H9 (cell line): ENCODE measurements around the gene CCDC38. TPM values are rescaled to one million over a fixed set of nuclear protein-coding genes. Genes with fewer than 3 reads are reported as not detected.

Experiments
- DNase-seq: peaks from one replicate; pipeline ENCODE4 v3.0.0-alpha.2; 2017
- H2AFZ ChIP-seq: one replicate; pipeline ENCODE4 v1.6.1; 2013; ENCODE audit warnings: mild to moderate bottlenecking, low read length, control low read depth, moderate library complexity
- H2AK5ac ChIP-seq: 2 replicates; pipeline ENCODE4 v1.6.1; 2013; ENCODE audit warnings: low read length, control low read depth, mixed read lengths; ENCODE audit not compliant: insufficient read length
- H2BK120ac ChIP-seq: one replicate; pipeline ENCODE4 v1.6.1; 2013; ENCODE audit warnings: low read depth, mild to moderate bottlenecking, low read length, control low read depth, inconsistent platforms; ENCODE audit not compliant: poor library complexity, severe bottlenecking
- H2BK12ac ChIP-seq: 2 replicates; pipeline ENCODE4 v1.6.1; 2013; ENCODE audit warnings: low read length, control low read depth, mixed read lengths, low read depth; ENCODE audit not compliant: insufficient read length
- H2BK15ac ChIP-seq: 2 replicates; pipeline ENCODE4 v1.6.1; 2013; ENCODE audit warnings: low read depth, low read length, control low read depth
- H2BK20ac ChIP-seq: one replicate; pipeline ENCODE4 v1.6.1; 2013; ENCODE audit warnings: low read depth, mild to moderate bottlenecking, low read length, control low read depth, inconsistent platforms; ENCODE audit not compliant: poor library complexity, severe bottlenecking
- H2BK5ac ChIP-seq: 2 replicates; pipeline ENCODE4 v1.6.1; 2013; ENCODE audit warnings: low read length, control low read depth, mixed read lengths; ENCODE audit not compliant: insufficient read length
- H3K14ac ChIP-seq: 2 replicates; pipeline ENCODE4 v1.6.1; 2013; ENCODE audit warnings: low read length, control low read depth; ENCODE audit not compliant: insufficient read depth
- H3K18ac ChIP-seq: 2 replicates; pipeline ENCODE4 v1.6.1; 2013; ENCODE audit warnings: low read depth, mild to moderate bottlenecking, mixed read lengths, low read length, control low read depth; ENCODE audit not compliant: insufficient read length
- H3K23ac ChIP-seq: 2 replicates; pipeline ENCODE4 v1.6.1; 2013; ENCODE audit warnings: low read length, control low read depth, mixed read lengths, low read depth; ENCODE audit not compliant: insufficient read length
- H3K23me2 ChIP-seq: 2 replicates; pipeline ENCODE4 v1.6.1; 2013; ENCODE audit warnings: low read depth, mild to moderate bottlenecking, mixed read lengths, low read length, control low read depth; ENCODE audit not compliant: insufficient read length, poor library complexity, severe bottlenecking
- H3K27ac ChIP-seq: 2 replicates; pipeline ENCODE4 v1.5.1; 2013; ENCODE audit warnings: low read length, control low read depth, mixed read lengths, low read depth; ENCODE audit not compliant: insufficient read length
- H3K27me3 ChIP-seq: 2 replicates; pipeline ENCODE4 v1.6.1; 2013; ENCODE audit warnings: low read length, control low read depth, inconsistent platforms; ENCODE audit not compliant: insufficient read depth
- H3K4ac ChIP-seq: 2 replicates; pipeline ENCODE4 v1.6.1; 2013; ENCODE audit warnings: low read depth, mild to moderate bottlenecking, control low read depth, inconsistent platforms, low read length, moderate library complexity
- H3K4me1 ChIP-seq: 2 replicates; pipeline ENCODE4 v1.6.1; 2013; ENCODE audit warnings: low read length, control low read depth, inconsistent platforms; ENCODE audit not compliant: insufficient read depth
- H3K4me2 ChIP-seq: 2 replicates; pipeline ENCODE4 v1.6.1; 2013; ENCODE audit warnings: low read length, control low read depth, mixed read lengths; ENCODE audit not compliant: insufficient read length, insufficient read depth
- H3K56ac ChIP-seq: 2 replicates; pipeline ENCODE4 v1.6.1; 2013; ENCODE audit warnings: low read depth, mild to moderate bottlenecking, mixed read lengths, low read length, control low read depth; ENCODE audit not compliant: insufficient read length
- H3K79me1 ChIP-seq: 2 replicates; pipeline ENCODE4 v1.6.1; 2013; ENCODE audit warnings: low read depth, mild to moderate bottlenecking, moderate library complexity, low read length, control low read depth, inconsistent platforms; ENCODE audit not compliant: insufficient read depth, poor library complexity, severe bottlenecking
- H3K79me2 ChIP-seq: 2 replicates; pipeline ENCODE4 v1.6.1; 2013; ENCODE audit warnings: low read length, control low read depth, inconsistent platforms; ENCODE audit not compliant: insufficient read depth
- H3K9ac ChIP-seq: 2 replicates; pipeline ENCODE4 v1.6.1; 2013; ENCODE audit warnings: low read length, control low read depth, mixed read lengths; ENCODE audit not compliant: insufficient read length; ENCODE audit errors: extremely low read depth
- H3K9me3 ChIP-seq: one replicate; pipeline ENCODE4 v1.6.1; 2013; ENCODE audit warnings: low read depth, low read length, inconsistent platforms; ENCODE audit not compliant: control insufficient read depth
- H3T11ph ChIP-seq: one replicate; pipeline ENCODE4 v1.6.1; 2013; ENCODE audit warnings: mild to moderate bottlenecking, low read length, control low read depth, inconsistent platforms
- H4K20me1 ChIP-seq: one replicate; pipeline ENCODE4 v1.6.1; 2013; ENCODE audit not compliant: control insufficient read depth, insufficient read length, insufficient read depth
- H4K5ac ChIP-seq: 2 replicates; pipeline ENCODE4 v1.6.1; 2013; ENCODE audit warnings: low read depth, mild to moderate bottlenecking, mixed read lengths, low read length, control low read depth; ENCODE audit not compliant: insufficient read length
- H4K8ac ChIP-seq: replicated peaks from 2 replicates; pipeline ENCODE4 v1.6.1; 2013; ENCODE audit warnings: low read length, control low read depth, mixed read lengths, low read depth; ENCODE audit not compliant: insufficient read length
- H4K91ac ChIP-seq: 2 replicates; pipeline ENCODE4 v1.6.1; 2013; ENCODE audit warnings: low read depth, mild to moderate bottlenecking, moderate library complexity, mixed read lengths, low read length, control low read depth; ENCODE audit not compliant: insufficient read length
- H3K27ac Mint-ChIP-seq, 3 experiments: 2 replicates in 2 of 3; 3 replicates in 1 of 3; pipeline ENCODE4 v1.8.0; 2020 to 2021; ENCODE audit warnings: mixed read lengths in 3 of 3, mild to moderate bottlenecking in 1 of 3, moderate library complexity in 1 of 3
- H3K27me3 Mint-ChIP-seq: 2 replicates; pipeline ENCODE4 v1.8.0; 2021; ENCODE audit warnings: low read depth, mild to moderate bottlenecking, moderate library complexity, mixed read lengths
- H3K36me3 Mint-ChIP-seq, 3 experiments: 2 replicates in 2 of 3; 3 replicates in 1 of 3; pipeline ENCODE4 v1.8.0; 2020 to 2021; ENCODE audit warnings: low read depth in 3 of 3, mixed read lengths in 3 of 3; ENCODE audit not compliant: insufficient read depth in 1 of 3
- H3K4me1 Mint-ChIP-seq, 2 experiments: 2 replicates each; pipeline ENCODE4 v1.8.0; 2020; ENCODE audit warnings: mixed read lengths in 2 of 2
- H3K4me3 Mint-ChIP-seq, 2 experiments: 2 replicates in 1 of 2; 3 replicates in 1 of 2; pipeline ENCODE4 v1.8.0; 2020 to 2021; ENCODE audit warnings: mild to moderate bottlenecking in 2 of 2, mixed read lengths in 2 of 2, moderate library complexity in 1 of 2
- H3K9me3 Mint-ChIP-seq, 2 experiments: 2 replicates in 1 of 2; 3 replicates in 1 of 2; pipeline ENCODE4 v1.8.0; 2020; ENCODE audit warnings: mild to moderate bottlenecking in 2 of 2, mixed read lengths in 2 of 2, moderate library complexity in 1 of 2
- CTCF ChIP-seq: fragments of 200-600 bp; sonication (generic); conservative IDR thresholded peaks from 3 replicates; pipeline ENCODE4 v1.8.0; 2021; ENCODE audit warnings: antibody characterized with exemption, mild to moderate bottlenecking
- WGBS: extraction: QIAGEN DNeasy Blood & Tissue Kit; methylation state at CpG from one replicate; pipeline ENCODE4 v1.1.7; 2013; ENCODE audit warnings: missing lambda C conversion rate, low lambda C conversion rate, mixed read lengths; ENCODE audit not compliant: insufficient read length; ENCODE audit errors: extremely low coverage; 5-methylcytosine and 5-hydroxymethylcytosine counted together
- total RNA-seq: library from RNA; stranded (reverse); gene quantifications from 2 replicates; pipeline ENCODE4 v1.2.1, GENCODE V29; 2021

CCDC38 gene
- total RNA-seq, 1 experiment from 2014 or later, result not detected

- H4K8ac ChIP-seq, result no peak overlapping the region
- H3K9ac ChIP-seq, result no peak overlapping the region
- H3K23ac ChIP-seq, result no peak overlapping the region
- no peak overlapping the region for H3K18ac ChIP-seq
- DNase-seq, result no peak
- no peaks in the 10 kb centered on the region for H3K79me2 ChIP-seq
- no peak overlapping the region for H3K4me2 ChIP-seq
- peaks cover 3% of the 10 kb centered on the region; the same call in 1 of the 2 replicates for H3K4me1 ChIP-seq
- no peak overlapping the region for H3T11ph ChIP-seq
- no peak overlapping the region for H3K27ac Mint-ChIP-seq
- H4K5ac ChIP-seq, result no peak overlapping the region
- H2BK15ac ChIP-seq, result no peak overlapping the region
- no peak overlapping the region for H2BK120ac ChIP-seq
- H3K56ac ChIP-seq, result no peak overlapping the region
- H2BK12ac ChIP-seq, result no peak overlapping the region
- H3K4ac ChIP-seq, result no peak overlapping the region
- H3K36me3 Mint-ChIP-seq, result no peaks in the 10 kb centered on the region
- H4K20me1 ChIP-seq, result no peaks in the 10 kb centered on the region
- no CpG with 5 or more reads among the region's 11 CpGs for WGBS
- H3K79me1 ChIP-seq, result no peaks in the 10 kb centered on the region
- H3K4me3 Mint-ChIP-seq, result no peak overlapping the region
- peaks cover 3% of the 10 kb centered on the region; the same call in 1 of the 2 replicates for H3K27me3 Mint-ChIP-seq
- peaks cover 8 to 10% of the 10 kb centered on the region in 2 experiments for H3K4me1 Mint-ChIP-seq
- no peak overlapping the region for H3K27ac ChIP-seq
- no peak overlapping the region for H2BK5ac ChIP-seq
- H3K9me3 ChIP-seq, result no peaks in the 10 kb centered on the region
- H4K91ac ChIP-seq, result no peak overlapping the region
- no peak overlapping the region for H3K14ac ChIP-seq
- TF ChIP-seq CTCF, result no peak
- H2AFZ ChIP-seq, result no peak overlapping the region
- H3K9me3 Mint-ChIP-seq, result no peaks in the 10 kb centered on the region
- no peak overlapping the region for H2BK20ac ChIP-seq
- H3K27me3 ChIP-seq, result no peaks in the 10 kb centered on the region
- no peaks in the 10 kb centered on the region for H3K23me2 ChIP-seq
- H2AK5ac ChIP-seq, result no peak overlapping the region
Measured at GRCh38 chr12:95838125-95838524, 104.3 kb downstream of the CCDC38 start.
